Measurements from ENCODE around the gene BORCS6.
A peak's percentile ranks its signal among the peaks of the same experiment; 100 is the strongest.

The BORCS6 gene

GRCh38 chr17:8154608-8155155 is 35.3 kb downstream of the BORCS6 start:
- no peak for DNase-seq (ENCODE audit: low read depth)

DNA sequence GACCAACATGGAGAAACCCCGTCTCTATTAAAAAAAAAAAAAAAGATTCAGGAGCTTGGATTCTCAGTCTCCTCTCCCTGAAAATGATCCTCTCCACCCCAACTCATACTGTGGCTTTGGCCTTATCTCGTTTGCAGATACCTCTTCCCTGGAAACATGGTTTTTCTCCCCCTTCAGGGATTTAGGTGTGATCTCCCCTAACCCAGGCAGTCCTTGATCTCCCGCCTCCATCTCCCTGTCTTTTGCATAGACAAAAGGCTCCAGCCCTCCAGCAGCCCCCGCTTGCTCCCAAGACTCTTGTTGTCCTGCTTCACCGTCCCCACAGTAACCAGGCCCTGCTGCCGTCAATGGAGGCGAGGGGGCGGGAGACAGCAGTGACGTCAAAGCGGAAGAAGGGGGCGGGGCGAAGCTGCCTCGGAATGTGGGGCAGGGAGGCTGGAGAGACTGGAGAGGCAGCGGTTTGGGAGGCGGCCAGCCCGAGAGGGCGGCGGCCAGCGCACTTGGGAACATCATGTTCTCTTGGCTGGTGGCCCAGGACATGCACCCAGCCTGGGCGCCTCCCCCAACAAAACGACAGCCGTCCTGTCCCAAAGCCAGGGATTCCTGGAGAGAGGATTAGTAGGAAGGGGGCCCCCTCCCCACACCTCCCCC is 35.9 kb downstream of the BORCS6 start:
- peak; percentile 91 for DNase-seq (ENCODE audit: low read depth)

- no peak for DNase-seq (ENCODE audit: low read depth)
These were observed 36.4 kb downstream of the BORCS6 start for GRCh38 chr17:8153525-8153956.

DNA sequence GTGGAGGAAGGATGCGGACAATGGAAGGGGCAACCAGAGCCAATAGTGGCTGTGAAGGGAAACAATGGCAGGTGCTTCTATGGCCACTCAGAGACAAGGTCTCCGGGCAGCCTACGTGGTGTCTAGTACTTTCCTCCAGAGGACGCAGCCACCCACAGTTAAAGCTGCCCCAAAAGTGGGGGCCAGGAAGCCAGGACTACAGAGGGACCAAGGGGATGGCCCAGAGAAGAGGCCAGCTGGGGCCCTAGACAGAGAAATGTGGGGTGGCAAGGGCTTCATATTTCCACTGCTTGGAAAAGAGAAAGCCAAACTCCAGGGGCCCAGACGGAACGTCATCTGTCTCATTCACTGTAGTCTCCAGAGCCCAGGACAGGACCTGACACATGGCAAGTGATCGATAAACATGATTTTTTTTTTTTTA is 36.9 kb downstream of the BORCS6 start:
- DNase-seq (ENCODE audit: low read depth), result no peak

DNA sequence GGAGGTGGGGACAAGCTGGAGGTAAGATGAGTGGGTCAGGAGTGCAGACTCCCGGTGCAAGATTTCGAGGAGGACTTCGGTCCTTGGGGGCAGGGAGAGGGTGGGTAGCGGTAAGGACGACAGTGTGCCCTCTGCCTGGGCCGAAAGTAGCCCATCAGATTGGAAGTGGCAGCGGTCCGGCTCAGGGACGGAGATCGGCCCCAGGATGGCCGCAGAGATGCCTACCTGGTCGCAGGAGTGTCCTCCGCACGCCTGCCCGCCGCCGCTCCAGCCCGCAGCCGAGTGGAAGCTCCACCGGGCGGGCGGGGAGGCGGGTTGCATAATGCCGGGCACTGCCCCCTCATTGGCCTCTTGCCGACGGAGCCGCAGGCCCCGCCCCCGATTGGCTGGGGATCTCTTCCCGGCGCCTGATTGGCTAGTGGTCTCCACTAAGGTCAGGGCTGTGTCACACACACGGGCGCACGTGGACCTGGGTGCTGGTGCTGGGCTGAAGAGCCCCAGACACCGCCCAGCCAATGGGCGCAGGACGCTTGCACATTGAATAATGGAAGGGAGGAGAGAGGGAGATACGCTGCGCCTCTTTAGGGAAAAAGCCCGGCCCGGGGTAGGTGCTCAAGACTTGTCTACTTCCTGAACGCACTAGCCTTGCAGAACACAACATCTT is 37.7 kb downstream of the BORCS6 start, which contains the start of gene PER1:
Gene PER1, minus strand, starts transcription at position 293 of the 664 bp plus-strand sequence. CDS start 1,698 bp downstream, outside the sequence.
- peak; percentile 88 for DNase-seq (ENCODE audit: low read depth)

DNA sequence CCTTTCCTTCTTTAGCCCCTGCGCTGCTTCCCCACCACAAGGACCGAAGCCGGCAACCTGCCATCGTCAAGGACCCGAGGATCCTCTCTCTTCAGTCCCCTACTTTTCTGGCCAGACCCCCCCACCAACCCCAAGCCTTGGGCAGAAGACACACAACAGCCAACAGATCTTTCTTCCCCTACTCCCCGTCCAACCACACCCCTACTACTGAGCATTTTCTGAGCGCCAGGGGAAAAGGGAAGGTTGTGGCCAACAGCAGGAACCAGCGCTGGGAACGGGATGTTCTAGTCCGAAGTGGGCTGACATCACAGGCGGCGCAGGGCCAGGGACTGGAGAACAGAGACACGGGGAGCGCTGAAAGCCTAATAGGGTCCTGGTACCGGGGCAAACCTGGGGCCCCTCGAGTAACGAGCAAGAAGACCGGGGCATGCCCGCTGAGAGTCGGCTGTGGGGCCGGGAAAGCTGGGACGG is 38.3 kb downstream of the BORCS6 start:
- no peak for DNase-seq (ENCODE audit: low read depth)

GRCh38 chr17:8151120-8151640 is 38.8 kb downstream of the BORCS6 start:
- peak; percentile 88 for DNase-seq (ENCODE audit: low read depth)

DNA sequence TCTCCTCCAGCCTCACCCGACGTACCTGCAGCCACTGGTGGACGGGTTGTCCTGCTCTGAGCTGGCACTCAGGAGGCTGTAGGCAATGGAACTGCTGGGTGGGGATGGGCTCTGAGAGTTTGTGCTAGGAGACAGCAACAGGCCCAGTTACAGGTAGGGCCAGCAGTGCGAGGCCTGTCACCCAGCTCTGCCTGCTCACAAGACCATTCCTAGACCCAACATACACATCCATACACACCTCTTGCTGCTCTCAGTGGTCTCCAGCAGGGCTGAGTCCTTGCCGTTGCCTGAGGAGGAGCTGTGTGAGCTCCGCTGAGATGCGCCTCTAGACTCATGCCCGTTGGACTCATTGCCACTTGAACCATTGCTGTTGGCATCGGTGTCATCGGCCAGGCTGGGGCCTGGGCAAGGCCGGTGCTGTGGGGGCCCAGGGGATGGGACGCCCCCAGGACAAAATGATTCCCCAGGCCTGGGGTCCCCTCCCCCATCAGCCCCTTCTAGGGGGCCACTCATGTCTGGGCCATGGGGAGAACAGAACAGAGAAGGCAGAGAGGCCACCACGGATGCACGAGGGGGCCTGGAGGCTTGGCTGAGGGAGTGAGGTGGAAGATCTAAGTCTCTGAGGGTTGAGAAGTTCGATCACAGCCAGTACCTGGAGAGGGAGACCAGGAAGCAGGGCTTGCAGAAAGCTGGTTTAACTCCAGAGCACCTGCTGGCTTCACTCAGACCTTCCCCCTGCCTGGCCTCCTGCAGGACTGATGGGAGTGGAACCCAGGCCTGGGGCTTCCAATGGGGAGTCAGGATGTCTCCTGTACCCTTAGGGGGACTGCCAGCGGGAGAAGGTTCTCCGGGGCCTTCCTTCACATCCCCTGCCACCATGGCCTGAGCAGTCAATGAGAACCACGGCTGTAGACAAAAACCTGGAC is 39.5 kb downstream of the BORCS6 start:
- no peak for DNase-seq (ENCODE audit: low read depth)

DNA sequence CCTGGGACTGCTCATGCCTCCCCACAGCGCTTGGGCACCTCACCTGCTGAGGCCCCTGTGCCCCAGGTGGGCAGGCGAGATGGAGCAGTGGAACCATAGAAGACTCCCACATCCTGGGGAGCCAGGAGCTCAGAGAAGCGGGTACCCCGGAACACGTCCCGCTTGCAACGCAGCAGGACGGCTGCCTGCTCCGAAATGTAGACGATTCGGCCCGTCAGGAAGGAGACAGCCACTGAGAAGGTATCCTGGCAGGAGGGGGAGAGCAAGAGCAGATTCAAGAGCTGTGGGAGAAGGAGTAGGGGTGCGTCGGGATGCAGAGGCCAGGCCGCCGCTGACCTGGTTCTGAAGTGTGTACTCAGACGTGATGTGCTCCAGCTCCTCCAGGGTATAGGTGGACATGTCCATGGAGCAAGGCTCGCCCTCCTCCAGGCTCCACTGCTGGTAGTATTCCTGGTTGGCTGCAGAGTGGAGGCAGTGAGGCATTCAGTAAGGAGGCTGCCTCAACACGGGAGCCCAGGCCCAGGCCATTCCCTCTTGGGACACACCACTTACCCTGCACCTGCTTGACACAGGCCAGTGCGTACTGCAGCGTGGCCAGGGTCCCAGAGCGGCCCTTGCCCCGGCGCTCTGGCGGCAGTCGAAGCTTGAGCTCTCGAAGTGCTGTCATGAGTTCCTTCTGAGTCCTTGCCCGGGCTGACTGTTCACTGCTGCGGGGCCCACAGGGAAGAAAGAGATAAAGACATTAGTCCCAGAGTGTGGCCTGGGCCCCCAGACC is 40.4 kb downstream of the BORCS6 start:
- DNase-seq (ENCODE audit: low read depth), result no peak

DNA sequence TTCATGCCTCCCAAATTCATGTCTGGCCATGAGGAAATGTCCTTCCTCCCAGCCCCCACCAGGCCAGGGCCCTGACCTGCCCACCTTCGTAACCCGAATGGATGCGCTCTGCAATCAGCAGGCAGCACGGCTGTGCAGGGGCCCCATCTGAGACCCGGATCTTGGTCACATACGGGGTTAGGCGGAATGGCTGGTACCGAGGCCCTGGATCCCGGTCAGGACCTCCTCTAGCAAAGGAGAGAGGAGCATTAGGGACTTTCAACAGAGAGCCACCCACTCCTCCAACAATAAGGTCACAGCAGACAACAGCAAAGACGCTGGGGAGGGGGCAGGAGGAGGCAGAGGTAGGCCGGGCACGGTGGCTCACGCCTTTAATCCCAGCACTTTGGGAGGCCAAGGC is 41.4 kb downstream of the BORCS6 start:
- no peak for DNase-seq (ENCODE audit: low read depth)

- DNase-seq (ENCODE audit: low read depth), result no peak
These were observed 42.1 kb downstream of the BORCS6 start for GRCh38 chr17:8147805-8148404.

- no peak for DNase-seq (ENCODE audit: low read depth)
These were observed 42.7 kb downstream of the BORCS6 start for GRCh38 chr17:8147141-8147804.

DNA sequence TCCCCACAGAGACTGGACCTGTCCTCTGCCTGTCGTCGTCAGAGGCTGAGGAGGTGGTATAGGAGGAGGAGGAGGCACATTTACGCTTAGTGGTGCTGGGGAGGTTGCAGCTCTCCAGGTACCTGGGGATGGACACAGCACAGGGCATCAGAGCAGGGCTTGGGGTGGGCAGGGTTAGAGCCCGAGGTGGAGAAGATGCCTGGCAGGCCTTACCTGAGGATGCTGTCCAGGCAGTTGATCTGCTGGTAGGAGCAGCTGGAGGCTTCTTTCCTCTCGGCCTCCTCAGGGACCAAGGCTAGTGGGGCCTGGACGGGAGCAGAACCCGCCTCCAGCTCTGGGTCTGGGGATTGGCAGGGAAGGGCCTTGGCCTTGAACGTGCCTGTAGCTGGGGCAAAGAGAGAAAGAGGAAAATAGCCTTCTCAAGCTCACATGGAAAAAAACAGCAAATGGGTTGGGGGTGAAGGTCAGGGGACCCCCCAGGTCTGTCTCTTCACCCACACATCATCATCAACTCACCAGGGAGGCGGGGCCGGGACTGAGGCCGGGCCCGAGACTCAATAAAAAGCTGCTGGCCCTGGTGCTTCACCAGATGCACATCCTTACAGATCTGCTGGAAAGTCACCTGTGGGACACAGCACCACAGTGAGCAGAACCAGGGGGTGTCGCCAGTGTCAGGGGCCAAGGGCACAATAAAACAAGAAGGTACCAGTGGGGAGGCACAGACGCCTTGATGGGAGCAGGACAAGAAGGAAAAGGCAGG is 43.4 kb downstream of the BORCS6 start:
- DNase-seq (ENCODE audit: low read depth), result no peak

- DNase-seq (ENCODE audit: low read depth), result no peak
These were observed 44.2 kb downstream of the BORCS6 start for GRCh38 chr17:8145811-8146210.

DNA sequence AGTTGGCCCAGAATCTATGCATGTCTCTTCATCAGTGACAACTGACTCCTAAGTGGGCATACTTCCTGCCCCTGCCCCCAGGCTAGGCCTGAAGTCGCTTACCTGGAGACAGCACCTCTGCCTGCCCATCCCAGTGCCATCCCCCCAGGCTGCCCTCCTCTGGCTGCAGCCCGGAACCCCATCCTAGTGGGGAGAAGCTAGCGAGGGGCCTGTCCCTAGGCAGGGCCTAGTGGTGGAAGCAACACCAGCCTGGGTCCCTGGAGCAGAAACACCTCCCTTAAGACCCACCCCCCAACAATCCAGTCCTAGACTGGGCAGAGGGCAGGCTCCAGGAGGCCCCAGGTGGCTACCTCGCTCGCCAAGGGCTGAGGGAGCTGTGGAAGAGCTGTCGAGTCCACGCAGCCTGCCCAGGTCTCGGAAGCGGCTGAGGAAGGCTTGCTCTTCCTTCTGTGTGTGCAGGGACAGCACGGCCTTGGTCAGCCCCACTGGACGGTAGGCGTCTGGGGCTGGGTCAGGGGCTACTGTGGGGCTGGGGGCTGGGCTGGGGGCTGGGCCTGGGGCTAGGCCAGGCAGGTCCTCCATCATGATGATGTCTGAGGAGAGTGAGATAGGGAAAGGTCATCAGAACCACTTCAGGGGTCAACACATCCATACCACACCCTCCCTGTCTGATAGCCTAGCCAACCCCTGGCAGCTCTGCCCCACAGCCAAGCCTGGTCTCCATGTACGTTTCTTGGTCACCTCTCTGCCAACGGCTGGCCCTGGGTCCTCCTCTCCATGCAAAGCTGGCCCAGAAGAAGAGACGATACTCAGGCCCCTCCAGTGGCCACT is 45.4 kb downstream of the BORCS6 start:
- no peak for DNase-seq (ENCODE audit: low read depth)

DNA sequence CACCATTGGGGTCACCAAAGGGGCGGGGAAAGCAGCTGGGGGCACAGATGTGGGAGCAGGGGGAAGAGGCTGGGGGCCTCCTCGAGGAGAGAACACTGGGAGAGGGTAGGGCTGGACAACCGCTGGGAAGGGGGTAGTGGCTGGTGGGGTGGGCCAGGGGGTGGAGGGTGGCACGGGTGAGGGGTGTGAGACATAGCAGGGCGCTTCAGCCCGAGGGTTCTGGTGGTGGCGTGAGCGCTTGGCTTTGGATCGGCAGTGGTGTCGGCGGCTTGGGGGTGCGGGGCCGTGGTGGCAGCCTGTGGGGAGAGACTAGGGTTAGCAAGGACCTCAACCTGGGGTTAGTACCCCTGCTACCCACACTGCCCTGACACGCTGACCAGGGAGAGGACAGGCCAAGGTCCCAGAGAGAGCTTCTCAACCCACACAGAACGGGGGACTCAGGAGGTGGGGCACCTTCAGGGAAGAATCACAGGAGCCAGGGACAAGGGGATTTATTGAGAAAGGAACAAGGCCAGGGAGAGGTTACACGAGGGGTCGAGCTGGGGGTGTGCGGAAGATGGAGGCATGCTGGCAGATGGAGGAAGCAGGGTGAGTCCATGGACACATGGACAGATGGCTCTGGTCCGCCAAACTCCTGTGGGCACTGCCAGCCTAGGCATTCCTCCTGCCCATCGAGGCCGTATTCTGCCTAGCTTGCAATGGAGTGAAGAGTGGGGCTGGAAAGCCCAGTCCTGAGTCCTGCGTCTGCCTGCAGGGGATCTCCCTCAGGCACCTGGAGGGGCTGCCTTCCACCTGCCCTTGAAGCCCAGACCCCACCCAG is 46.2 kb downstream of the BORCS6 start:
- DNase-seq (ENCODE audit: low read depth), result no peak

- DNase-seq (ENCODE audit: low read depth), result no peak
These were observed 46.9 kb downstream of the BORCS6 start for GRCh38 chr17:8142887-8143580.
